Left ventricle myocardium inferior (tissue), 1 donor: ENCODE measurements around the gene STEAP1B. TPM values are rescaled to one million over a fixed set of nuclear protein-coding genes. Genes with fewer than 3 reads are reported as not detected.
"Not testable (repeated sequence)": the region's sequence is repeated elsewhere in the genome, so short reads cannot be mapped to it uniquely, and the experiment has no call there.

Experiments
- DNase-seq: peaks from one replicate; pipeline ENCODE4 v3.0.0-alpha.2; 2020
- H3K27ac ChIP-seq: fragments of 200-600 bp; replicated peaks from 2 replicates; pipeline ENCODE4 v1.8.0; 2021
- H3K27me3 ChIP-seq: fragments of 200-600 bp; 2 replicates; pipeline ENCODE4 v1.8.0; 2021; ENCODE audit warnings: low read depth
- H3K36me3 ChIP-seq: fragments of 200-600 bp; 2 replicates; pipeline ENCODE4 v1.8.0; 2021
- H3K4me1 ChIP-seq: fragments of 200-600 bp; 2 replicates; pipeline ENCODE4 v1.8.0; 2021
- H3K4me3 ChIP-seq: fragments of 200-600 bp; 2 replicates; pipeline ENCODE4 v1.8.0; 2021; ENCODE audit warnings: mild to moderate bottlenecking, moderate library complexity
- H3K9me3 ChIP-seq: fragments of 200-600 bp; replicated peaks from 2 replicates; pipeline ENCODE4 v1.8.0; 2021
- CTCF ChIP-seq: fragments of 200-600 bp; IDR thresholded peaks from 2 replicates; pipeline ENCODE4 v1.8.0; 2021; ENCODE audit warnings: antibody characterized with exemption, mild to moderate bottlenecking, borderline replicate concordance
- intact Hi-C: fragments of 100-400 bp; cut with micrococcal nuclease; formaldehyde crosslinking; loops from one replicate; pipeline ENCODE4 v1.11.0; 2022
- total RNA-seq: library from RNA; stranded (reverse); fragmentation: NEBNext Ultra II Directional; extraction: Animal tissue kit (Norgen Biotek cat#: 25700); gene quantifications from one replicate; pipeline ENCODE4 v1.2.1, GENCODE V29; 2021
- donor health status: DM: no; HTN: yes; CAD: no; lungs with severe emphysema.

Gene STEAP1B
- total RNA-seq, 1 donor from 2014 or later = 0.63 TPM

GRCh38 chr7:22457471-22457870 is 42.5 kb downstream of the STEAP1B start:
- H3K27me3 ChIP-seq = peaks cover 17% of the 10 kb centered on the region
- DNase-seq = no peak
- H3K9me3 ChIP-seq = no peaks in the 10 kb centered on the region
- H3K4me1 ChIP-seq = peaks cover 13% of the 10 kb centered on the region
- no peak overlapping the region for H3K4me3 ChIP-seq
- no peak for TF ChIP-seq CTCF
- no peaks in the 10 kb centered on the region for H3K36me3 ChIP-seq
- intact Hi-C loops = no loop called here
- H3K27ac ChIP-seq = no peak overlapping the region

GRCh38 chr7:22454446-22454845 is 45.5 kb downstream of the STEAP1B start:
- Histone ChIP-seq H3K36me3 (no peaks in the 10 kb centered on the region), H3K27me3 (peaks cover 22% of the 10 kb centered on the region), H3K27ac (no peak overlapping the region), H3K4me1 (peaks cover 14% of the 10 kb centered on the region), H3K9me3 (no peaks in the 10 kb centered on the region), H3K4me3 (no peak overlapping the region)
- intact Hi-C loops = no loop called here
- no peak for TF ChIP-seq CTCF
- DNase-seq = no peak

- H3K27me3 ChIP-seq = peaks cover 22% of the 10 kb centered on the region
- H3K36me3 ChIP-seq = no peaks in the 10 kb centered on the region
- peak overlapping the region; percentile 51 for H3K4me3 ChIP-seq
- no peak overlapping the region for H3K27ac ChIP-seq
- no peak for DNase-seq
- no peaks in the 10 kb centered on the region for H3K9me3 ChIP-seq
- intact Hi-C loops = no loop called here
- TF ChIP-seq CTCF = no peak
- peaks cover 14% of the 10 kb centered on the region for H3K4me1 ChIP-seq
Measured at GRCh38 chr7:22452960-22453558, 46.9 kb downstream of the STEAP1B start.

- peak overlapping the region; percentile 51 for H3K4me3 ChIP-seq
- peaks cover 10% of the 10 kb centered on the region for H3K4me1 ChIP-seq
- TF ChIP-seq CTCF = peak; percentile 85
- no peaks in the 10 kb centered on the region for H3K9me3 ChIP-seq
- peaks cover 22% of the 10 kb centered on the region for H3K27me3 ChIP-seq
- intact Hi-C loops = no loop called here
- H3K27ac ChIP-seq = peak overlapping the region; percentile 47
- no peaks in the 10 kb centered on the region for H3K36me3 ChIP-seq
- peak; percentile 62 for DNase-seq
Measured at GRCh38 chr7:22452142-22452959, 47.6 kb downstream of the STEAP1B start.

- H3K36me3 ChIP-seq, H3K4me3 ChIP-seq, H3K27ac ChIP-seq, DNase-seq, H3K9me3 ChIP-seq, intact Hi-C loops: not testable (repeated sequence)
- Histone ChIP-seq H3K4me1 (peaks cover 24% of the 10 kb centered on the region), H3K27me3 (peaks cover 22% of the 10 kb centered on the region)
Measured at GRCh38 chr7:22450013-22450412, 50.0 kb downstream of the STEAP1B start.

- Histone ChIP-seq H3K4me3 (no peak overlapping the region), H3K27ac (no peak overlapping the region), H3K9me3 (no peaks in the 10 kb centered on the region), H3K4me1 (peaks cover 40% of the 10 kb centered on the region), H3K36me3 (no peaks in the 10 kb centered on the region), H3K27me3 (peaks cover 8% of the 10 kb centered on the region)
- no peak for DNase-seq
- no peak for TF ChIP-seq CTCF
- intact Hi-C loops = no loop called here
Measured at GRCh38 chr7:22447762-22448161, 52.2 kb downstream of the STEAP1B start.
